ENCODE data around the gene JAK3. TPM values are rescaled to one million over a fixed set of nuclear protein-coding genes. Genes with fewer than 3 reads are reported as not detected.

JAK3 gene
- total RNA-seq, 1 donor = 61.1 TPM

DNA sequence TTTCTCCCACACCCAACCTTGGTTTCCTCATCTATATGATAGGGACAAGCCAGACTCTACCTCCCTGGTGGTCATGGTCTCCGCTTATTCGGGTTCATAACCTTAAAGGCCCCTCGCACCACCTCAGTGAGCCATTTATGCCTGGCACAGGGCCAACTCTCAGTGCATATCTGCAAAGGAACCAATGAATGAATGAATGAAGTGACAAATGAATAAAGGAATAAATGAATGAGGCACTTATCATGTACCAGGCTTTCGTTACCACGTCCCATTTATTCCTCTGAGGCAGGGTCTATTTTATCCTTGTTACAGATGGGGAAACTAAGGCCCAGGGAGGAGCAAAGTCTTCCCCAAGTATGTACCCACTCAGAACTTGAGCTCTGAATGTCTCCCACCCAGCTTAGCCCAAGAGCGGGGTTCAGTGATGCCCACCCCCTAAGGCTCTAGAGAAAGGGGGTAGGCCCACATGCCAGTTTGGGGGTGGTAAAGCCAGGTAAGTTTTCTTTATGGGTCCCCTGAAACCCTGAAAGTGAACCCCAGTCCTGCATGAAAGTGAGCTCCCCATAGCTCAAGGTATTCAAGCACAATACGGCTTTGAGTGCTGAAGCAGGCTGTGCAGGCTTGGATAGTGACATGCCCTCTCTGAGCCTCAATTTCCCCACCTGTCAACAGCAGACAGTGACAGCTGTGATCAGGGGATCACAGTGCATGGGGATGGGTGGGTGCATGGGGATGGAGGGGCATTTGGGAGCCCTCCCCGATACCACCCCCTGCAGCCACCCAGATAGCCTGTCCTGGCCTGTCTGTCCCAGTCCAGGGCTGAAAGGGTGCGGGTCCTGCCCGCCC, 23.5 kb upstream of the JAK3 start:
- Histone ChIP-seq H3K27me3 (ENCODE audit: insufficient read depth, low read length) (peaks cover 24% of the 10 kb centered on the region), H3K9me3 (ENCODE audit: low read depth, low read length) (no peaks in the 10 kb centered on the region), H3K4me3 (ENCODE audit: low read length) (no peak overlapping the region), H3K4me1 (ENCODE audit: insufficient read depth, low read length) (peaks cover 25% of the 10 kb centered on the region)

DNA sequence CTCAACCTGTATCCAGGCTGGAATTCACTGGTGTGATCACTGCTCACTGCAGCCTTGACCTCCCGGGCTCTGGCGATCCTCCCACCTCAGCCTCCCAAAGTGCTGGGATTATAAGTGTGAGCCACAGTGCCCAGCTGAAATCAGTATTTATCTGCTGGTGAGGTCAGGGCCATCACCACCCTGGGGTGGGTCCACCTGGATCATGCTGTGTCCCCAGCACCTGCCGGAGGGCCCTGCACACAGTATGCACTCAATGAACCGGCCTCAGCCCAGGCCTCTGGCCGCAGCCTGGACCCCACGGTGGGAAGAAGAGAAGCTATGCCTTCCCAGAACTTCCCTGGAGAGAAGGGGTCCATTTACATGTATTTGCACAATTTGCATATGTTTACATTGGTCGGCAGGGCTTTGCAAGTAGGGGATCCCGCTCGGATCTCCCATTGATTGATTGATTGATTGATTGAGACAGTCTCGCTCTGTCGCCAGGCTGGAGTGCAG, 21.4 kb upstream of the JAK3 start:
- no peak overlapping the region for H3K4me3 ChIP-seq (ENCODE audit: low read length)
- H3K4me1 ChIP-seq (ENCODE audit: insufficient read depth, low read length) = peaks cover 25% of the 10 kb centered on the region
- H3K27me3 ChIP-seq (ENCODE audit: insufficient read depth, low read length) = peaks cover 24% of the 10 kb centered on the region
- no peaks in the 10 kb centered on the region for H3K9me3 ChIP-seq (ENCODE audit: low read depth, low read length)

DNA sequence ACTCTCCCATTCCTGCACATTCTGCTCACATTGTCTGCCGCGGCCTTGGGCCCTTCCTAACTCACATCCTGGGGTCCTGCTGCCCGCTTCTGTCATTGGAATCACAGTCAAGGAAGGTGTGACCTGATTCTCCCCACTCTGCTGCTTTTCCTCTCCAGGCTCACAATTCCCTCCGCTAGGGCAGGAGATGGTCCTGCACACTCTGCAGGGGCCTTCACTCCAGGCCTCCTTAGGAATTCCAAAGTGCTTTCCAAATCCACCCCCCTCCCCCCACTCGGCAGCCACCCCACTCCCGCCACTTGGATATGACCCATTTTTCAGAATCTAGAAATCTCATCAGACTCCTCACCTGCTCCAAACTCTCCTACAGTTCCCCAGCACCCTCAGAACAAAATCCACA, 20.9 kb upstream of the JAK3 start:
- Histone ChIP-seq H3K9me3 (ENCODE audit: low read depth, low read length) (no peaks in the 10 kb centered on the region), H3K4me3 (ENCODE audit: low read length) (no peak overlapping the region), H3K27me3 (ENCODE audit: insufficient read depth, low read length) (peaks cover 21% of the 10 kb centered on the region), H3K4me1 (ENCODE audit: insufficient read depth, low read length) (peaks cover 21% of the 10 kb centered on the region)

DNA sequence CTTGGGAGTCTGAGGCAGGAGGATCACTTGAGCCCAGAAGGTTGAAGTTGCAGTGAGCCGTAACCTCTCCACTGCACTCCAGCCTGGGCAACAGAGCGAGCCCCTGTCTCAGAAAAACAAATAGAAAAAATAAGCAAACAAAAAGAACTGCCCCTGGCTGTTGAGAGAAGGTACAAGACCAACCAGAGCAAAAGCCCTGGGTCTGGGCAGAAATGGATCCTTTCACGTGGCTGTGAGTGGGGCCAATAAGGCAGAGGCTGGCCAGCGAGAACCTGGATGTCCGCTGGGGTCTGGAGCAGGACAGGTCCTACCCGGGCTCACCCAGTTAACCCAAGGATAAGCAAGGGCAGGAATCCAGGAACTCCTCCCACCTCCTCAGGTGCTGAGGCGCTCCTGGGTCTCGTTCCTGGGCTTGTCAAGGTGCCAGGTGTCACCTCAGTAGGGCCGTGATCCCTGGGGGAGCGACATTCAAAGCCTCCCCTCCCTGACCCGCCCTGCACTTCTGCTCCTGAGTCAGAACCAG, 19.2 kb upstream of the JAK3 start:
- Histone ChIP-seq H3K9me3 (ENCODE audit: low read depth, low read length) (no peaks in the 10 kb centered on the region), H3K4me1 (ENCODE audit: insufficient read depth, low read length) (peaks cover 6% of the 10 kb centered on the region), H3K4me3 (ENCODE audit: low read length) (no peak overlapping the region), H3K27me3 (ENCODE audit: insufficient read depth, low read length) (peaks cover 10% of the 10 kb centered on the region)

DNA sequence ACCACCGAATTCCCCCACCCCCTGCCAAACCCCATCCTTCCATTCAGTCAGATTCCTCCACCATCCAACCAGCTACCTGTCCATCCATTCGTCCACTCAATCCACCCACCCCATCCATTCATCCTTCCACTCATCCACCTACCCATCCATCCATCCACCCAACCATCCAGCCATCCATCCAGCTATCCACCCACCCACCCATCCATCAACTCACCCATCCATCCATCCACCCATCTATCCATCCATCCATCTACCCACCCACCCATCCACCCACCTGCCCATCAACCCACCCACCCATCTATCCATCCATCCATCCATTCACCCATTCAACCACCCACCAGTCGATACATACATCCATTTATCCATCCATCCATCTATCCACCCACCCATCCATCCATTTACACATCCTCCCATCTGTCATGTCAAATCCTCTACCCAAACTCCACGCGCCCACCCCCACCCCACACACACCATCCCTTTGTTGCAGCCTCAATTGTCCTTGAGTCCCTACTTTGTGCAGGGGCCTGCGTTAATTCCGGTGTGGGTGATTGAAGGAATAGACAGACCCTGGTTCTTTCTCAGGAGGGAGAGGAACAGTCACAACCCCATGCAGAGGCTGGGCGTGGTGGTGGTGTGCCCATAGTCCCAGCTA, 18.7 kb upstream of the JAK3 start:
- Histone ChIP-seq H3K4me1 (ENCODE audit: insufficient read depth, low read length) (peaks cover 4% of the 10 kb centered on the region), H3K4me3 (ENCODE audit: low read length) (no peak overlapping the region), H3K27me3 (ENCODE audit: insufficient read depth, low read length) (peaks cover 5% of the 10 kb centered on the region), H3K9me3 (ENCODE audit: low read depth, low read length) (no peaks in the 10 kb centered on the region)

DNA sequence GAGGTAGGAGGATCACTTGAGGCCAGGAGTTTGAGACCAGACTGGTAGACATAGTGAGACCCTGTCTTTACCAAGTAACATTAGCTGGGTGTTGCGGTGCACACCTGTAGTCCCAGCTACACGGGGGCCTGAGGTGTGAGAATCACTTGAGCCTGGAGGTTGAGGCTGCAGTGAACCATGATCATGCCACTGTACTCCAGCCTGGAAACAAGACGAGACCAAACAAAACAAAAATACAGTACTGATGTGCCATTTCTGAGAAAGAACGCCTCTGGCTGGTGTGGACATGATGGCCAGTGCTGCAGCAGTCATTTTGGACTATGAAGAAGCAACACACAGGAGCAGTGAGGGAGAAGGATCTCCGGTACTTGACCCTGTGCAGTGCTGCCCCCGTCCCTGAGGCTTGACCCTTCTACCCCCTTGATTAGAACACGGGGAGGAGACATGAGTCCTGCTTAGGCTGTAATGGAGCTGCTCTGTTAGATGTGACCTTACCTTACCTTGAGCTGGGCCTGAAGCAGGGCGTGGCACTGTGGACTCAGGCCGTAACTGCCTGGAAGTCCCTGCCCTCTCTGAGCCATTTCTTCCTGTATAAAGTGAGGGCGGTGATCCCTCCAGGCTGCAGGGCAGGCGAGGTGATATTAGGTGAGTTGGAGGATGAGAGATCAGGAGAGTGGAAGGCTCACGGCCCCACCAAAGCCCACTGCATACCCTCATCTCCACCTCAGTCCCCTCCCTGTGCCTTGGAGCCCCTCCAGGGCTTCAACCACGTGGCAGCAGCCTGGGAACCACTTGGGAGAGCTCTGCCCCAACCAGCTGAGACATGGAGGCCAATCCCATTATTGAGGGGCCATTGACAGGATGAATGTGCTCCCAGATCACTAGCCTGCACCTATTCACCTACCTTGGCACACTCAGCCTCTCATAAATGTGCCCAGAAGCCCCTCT, 17.9 kb upstream of the JAK3 start:
- Histone ChIP-seq H3K9me3 (ENCODE audit: low read depth, low read length) (no peaks in the 10 kb centered on the region), H3K4me1 (ENCODE audit: insufficient read depth, low read length) (peaks cover 11% of the 10 kb centered on the region), H3K4me3 (ENCODE audit: low read length) (no peak overlapping the region), H3K27me3 (ENCODE audit: insufficient read depth, low read length) (no peaks in the 10 kb centered on the region)

DNA sequence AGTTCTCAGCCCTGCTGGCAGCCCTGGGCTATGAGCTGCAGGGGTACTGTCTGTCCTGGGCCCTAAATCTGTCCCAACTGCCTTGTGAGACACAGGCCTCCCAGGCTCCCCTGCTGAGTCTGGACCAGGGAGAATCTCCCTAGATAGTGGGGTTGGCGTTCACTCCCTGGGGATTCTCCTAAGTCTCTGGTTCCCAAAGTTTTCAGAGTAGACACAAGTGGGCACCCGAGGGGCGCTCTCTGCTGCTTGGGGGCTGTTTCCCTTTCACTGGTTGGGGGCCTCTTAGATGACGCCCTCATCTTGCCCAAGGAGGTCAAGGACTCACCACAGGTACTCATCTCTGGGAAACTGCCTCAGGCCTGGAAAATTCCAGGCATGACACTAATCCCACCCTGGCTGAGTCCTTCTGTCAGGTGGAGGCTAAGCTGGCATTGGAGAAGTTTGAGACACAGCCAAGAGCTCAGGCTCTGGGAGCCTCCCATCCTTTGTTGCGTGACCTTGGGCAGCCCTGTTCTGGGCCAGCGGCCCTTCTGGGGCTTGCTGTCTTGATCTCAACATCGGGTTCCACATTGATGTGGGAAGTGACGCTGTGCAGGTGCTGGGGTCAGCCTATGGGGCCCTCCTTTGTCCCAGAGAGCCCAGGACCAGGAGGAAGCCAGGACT, 15.9 kb upstream of the JAK3 start:
- Histone ChIP-seq H3K4me3 (ENCODE audit: low read length) (no peak overlapping the region), H3K27me3 (ENCODE audit: insufficient read depth, low read length) (no peaks in the 10 kb centered on the region), H3K4me1 (ENCODE audit: insufficient read depth, low read length) (peaks cover 21% of the 10 kb centered on the region), H3K9me3 (ENCODE audit: low read depth, low read length) (no peaks in the 10 kb centered on the region)

DNA sequence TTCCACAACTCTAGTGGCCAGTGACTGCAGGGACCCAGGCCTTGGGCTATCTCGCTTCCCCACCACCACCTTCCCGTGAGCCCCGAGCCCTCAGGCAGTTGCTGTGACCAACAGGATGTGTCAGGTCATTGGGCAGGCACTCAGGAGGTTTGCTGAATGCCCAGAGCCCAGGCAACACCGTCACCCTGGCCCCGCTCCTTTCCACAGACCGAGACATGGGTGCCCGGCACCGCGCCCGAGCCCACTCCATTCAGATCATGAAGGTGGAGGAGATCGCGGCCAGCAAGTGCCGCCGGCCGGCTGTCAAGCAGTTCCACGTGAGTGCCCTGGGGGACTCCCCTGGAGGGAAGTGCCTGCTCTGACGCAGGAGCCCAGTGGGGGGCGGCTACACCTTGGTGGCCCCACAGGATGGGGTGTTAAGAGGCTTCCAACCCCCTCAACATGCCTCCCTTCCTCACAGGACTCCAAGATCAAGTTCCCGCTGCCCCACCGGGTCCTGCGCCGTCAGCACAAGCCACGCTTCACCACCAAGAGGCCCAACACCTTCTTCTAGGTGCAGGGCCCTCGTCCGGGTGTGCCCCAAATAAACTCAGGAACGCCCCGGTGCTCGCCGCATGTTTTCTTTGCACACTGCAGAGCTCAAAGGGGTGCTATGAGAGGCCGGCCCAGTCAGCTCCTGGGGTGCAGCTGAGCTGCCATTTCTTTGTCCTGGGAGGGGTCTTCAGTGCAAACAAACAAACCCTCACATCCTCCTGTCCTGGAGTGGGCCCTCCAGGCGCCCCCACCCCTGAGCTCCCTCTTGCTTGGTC, 15.1 kb upstream of the JAK3 start:
- Histone ChIP-seq H3K4me3 (ENCODE audit: low read length) (no peak overlapping the region), H3K9me3 (ENCODE audit: low read depth, low read length) (no peaks in the 10 kb centered on the region)

DNA sequence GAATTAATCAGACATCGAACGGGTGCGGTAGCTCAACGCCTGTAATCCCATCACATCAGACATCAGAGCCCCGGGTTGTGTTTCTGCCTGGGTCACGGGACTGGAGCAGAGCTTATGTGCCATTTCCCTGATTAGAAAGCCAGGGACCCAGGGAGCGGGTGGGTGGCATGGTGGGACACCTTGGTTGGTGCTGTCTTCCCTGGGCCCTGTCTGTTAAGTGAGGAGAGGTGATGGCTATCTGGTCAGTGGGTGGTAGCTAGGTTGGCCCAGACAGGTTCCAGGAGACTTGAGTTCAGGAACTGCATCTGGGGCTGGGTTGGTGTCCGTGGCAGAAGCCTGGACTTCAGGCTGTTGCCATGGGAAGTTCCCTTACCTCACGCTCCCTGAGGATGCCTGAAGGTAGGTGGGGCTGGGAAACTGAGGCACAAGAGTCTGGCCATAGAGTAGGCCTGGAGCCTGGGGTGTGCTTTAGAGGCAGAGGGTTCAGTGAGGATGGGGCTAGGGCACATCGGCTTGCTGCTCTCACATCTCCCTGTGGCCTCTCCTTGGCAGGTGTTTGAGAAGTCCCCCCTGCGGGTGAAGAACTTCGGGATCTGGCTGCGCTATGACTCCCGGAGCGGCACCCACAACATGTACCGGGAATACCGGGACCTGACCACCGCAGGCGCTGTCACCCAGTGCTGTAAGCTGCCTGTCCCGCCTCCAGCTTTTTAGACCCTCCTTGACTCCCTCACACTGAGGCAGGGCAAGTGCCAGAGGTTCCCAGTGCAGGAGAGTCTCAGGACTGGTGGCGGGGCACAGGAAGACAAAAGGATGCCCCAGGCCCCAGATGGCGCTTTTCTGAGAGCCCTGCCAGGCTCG, 14.0 kb upstream of the JAK3 start:
- Histone ChIP-seq H3K4me3 (ENCODE audit: low read length) (no peak overlapping the region), H3K9me3 (ENCODE audit: low read depth, low read length) (no peaks in the 10 kb centered on the region), H3K27me3 (ENCODE audit: insufficient read depth, low read length) (no peaks in the 10 kb centered on the region), H3K4me1 (ENCODE audit: insufficient read depth, low read length) (peaks cover 21% of the 10 kb centered on the region)

More for the DNA sequence above, 15.1 kb upstream of the JAK3 start:
- no peaks in the 10 kb centered on the region for H3K27me3 ChIP-seq (ENCODE audit: insufficient read depth, low read length)
- peaks cover 21% of the 10 kb centered on the region for H3K4me1 ChIP-seq (ENCODE audit: insufficient read depth, low read length)

DNA sequence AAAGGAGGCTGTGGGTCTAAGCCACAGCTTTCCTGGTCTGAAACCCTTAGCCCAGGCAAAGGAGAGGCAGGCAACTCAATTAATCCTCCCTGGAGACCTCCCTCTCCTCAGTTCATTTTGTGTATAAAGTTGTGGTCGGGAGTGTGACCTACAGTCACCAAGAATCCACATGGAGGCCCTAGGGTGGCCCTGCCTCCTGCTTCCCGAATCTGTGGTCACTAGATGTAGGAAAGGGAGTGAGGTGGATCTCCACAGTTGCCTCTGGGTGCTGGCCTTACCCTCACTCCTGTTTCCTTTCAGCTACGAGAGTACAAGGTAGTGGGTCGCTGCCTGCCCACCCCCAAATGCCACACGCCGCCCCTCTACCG, 13.2 kb upstream of the JAK3 start:
- Histone ChIP-seq H3K27me3 (ENCODE audit: insufficient read depth, low read length) (no peaks in the 10 kb centered on the region), H3K9me3 (ENCODE audit: low read depth, low read length) (no peaks in the 10 kb centered on the region), H3K4me1 (ENCODE audit: insufficient read depth, low read length) (peaks cover 21% of the 10 kb centered on the region), H3K4me3 (ENCODE audit: low read length) (peak overlapping the region; percentile 99)

DNA sequence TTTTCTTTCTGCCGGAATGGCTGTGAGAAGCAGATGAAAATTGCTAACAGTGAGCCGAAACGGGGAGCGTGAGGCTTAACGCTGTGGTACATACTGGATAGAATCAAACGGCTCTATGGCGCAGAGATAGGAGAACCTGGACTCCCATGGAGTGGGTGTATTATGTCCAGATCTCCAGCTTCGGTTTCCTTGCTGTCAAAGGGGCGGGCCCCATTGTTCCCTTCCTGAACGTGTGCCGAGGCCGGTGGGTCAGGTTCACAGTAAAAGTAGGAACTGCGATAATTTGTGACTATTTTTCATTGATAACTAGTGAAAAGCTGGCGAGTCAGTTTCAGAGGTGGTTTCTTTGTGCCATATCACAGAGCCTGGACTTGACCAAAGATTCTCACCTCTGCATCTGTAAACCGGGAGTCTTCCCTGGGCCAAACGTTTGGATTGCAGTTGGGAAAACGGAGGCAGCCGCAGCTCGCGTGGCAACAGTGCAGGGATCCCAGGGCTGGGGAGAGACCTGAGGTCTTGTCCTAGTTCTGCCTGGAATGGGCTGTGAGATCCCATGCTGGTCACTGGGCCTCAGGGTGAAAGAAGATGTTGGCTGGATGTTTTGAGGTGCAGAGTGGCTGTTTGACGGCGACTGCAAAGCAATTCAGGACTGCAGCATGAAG, 12.7 kb upstream of the JAK3 start:
- H3K4me1 ChIP-seq (ENCODE audit: insufficient read depth, low read length) = peaks cover 22% of the 10 kb centered on the region
- no peaks in the 10 kb centered on the region for H3K9me3 ChIP-seq (ENCODE audit: low read depth, low read length)
- no peaks in the 10 kb centered on the region for H3K27me3 ChIP-seq (ENCODE audit: insufficient read depth, low read length)
- H3K4me3 ChIP-seq (ENCODE audit: low read length) = peak overlapping the region; percentile 99

DNA sequence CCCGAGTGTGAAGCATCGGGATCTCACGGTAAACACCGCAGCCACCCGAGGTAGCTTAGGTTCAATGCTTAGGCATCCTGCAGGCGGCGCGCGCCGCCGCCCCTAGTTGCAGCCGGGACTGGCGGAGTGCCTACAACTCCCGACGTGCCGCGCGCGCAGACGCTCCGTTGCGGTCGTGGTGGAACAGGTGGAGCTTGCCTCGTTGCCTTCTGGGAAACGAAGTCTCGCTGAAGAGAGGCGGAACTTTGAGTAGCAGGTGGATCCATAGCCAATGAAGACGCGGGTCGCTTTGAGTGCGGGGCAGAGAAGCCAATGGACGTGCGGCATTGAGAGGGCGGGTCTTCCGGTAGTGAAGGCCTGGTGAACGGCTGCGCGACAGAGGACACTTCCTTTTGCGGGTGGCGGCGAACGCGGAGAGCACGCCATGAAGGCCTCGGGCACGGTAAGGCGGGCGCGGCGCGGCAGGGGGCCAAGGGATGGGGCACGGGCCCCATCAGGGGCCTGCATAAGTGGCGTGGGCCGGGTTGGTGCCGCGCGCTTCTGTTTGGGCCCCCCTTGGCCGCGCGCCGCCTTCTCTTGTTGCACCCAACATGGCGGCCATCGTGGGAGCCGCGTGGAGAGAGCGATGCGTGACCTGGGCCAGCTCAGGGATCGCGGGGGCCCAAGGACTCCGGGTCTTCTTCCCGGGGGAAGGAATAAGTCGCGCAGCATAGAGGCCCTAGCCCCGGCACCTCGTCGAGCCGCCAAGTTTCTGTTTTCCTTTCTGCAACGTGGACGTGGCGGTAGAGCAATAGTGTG, 11.9 kb upstream of the JAK3 start, which contains the start of gene RPL18A:
Gene RPL18A (plus strand): TSS at position 378 of the 798 bp plus-strand sequence. CDS start 47 bp downstream, at position 425.
- Histone ChIP-seq H3K4me3 (ENCODE audit: low read length) (peak within 1 kb of the TSS; percentile 99), H3K9me3 (ENCODE audit: low read depth, low read length) (no peaks in the 10 kb centered on the region), H3K27me3 (ENCODE audit: insufficient read depth, low read length) (no peaks in the 10 kb centered on the region), H3K4me1 (ENCODE audit: insufficient read depth, low read length) (peaks cover 25% of the 10 kb centered on the region)

All from mononuclear cell (primary cell).